Adipose tissue (tissue), 3 donors: ENCODE data around the gene RUNX1. TPM values are rescaled to one million over a fixed set of nuclear protein-coding genes. Genes with fewer than 3 reads are reported as not detected.

Source experiments
- H3K27ac ChIP-seq: one replicate; pipeline ENCODE4 v1.5.1; 2013; ENCODE audit warnings: low read depth, low read length
- WGBS, 3 donors: extraction: QIAGEN DNeasy Blood & Tissue Kit; methylation state at CpG; one replicate each; pipeline ENCODE4 v1.1.7; 2013; 5-methylcytosine and 5-hydroxymethylcytosine counted together
- polyA plus RNA-seq, 3 donors: library from polyadenylated mRNA; stranded (reverse); fragments of 200-250 nt; gene quantifications; one replicate each; pipeline ENCODE4 v1.2.3, GENCODE V29; 2013
- donor health status: healthy with polysubstance abuse.
- donor health status: Bipolar disorder and iron deficiency.
- donor health status: healthy.

The RUNX1 gene
- polyA plus RNA-seq, 3 donors = 1.2 to 38.1 (median 10.8) TPM

- H3K27ac ChIP-seq = no peak overlapping the region
- 67 to 83% (median 81%) methylated on average over 5 of the region's 5 CpGs for WGBS, 3 donors
Measured at GRCh38 chr21:34822168-34822567, 226.9 kb downstream of the RUNX1 start.

GRCh38 chr21:34821717-34822116 lies 227.4 kb downstream of the RUNX1 start:
- 86 to 91% (median 91%) methylated on average over 7 of the region's 7 CpGs for WGBS, 3 donors
- H3K27ac ChIP-seq = no peak overlapping the region

GRCh38 chr21:34820051-34820450 lies 229.1 kb downstream of the RUNX1 start:
- H3K27ac ChIP-seq = no peak overlapping the region
- 83 to 87% (median 83%) methylated on average over 9 of the region's 9 CpGs for WGBS, 3 donors

- no peak overlapping the region for H3K27ac ChIP-seq
- 63 to 85% (median 83%) methylated on average over 15 of the region's 15 CpGs for WGBS, 3 donors
Measured at GRCh38 chr21:34819357-34819999, 229.6 kb downstream of the RUNX1 start.

GRCh38 chr21:34818662-34819158 lies 230.4 kb downstream of the RUNX1 start:
- no peak overlapping the region for H3K27ac ChIP-seq
- WGBS, 3 donors = 54 to 64% (median 60%) methylated on average over 8 of the region's 8 CpGs

GRCh38 chr21:34817821-34818661 lies 231.1 kb downstream of the RUNX1 start:
- WGBS, 3 donors = 69 to 79% (median 75%) methylated on average over 16 of the region's 16 CpGs
- H3K27ac ChIP-seq = no peak overlapping the region

GRCh38 chr21:34815831-34816705 lies 233.0 kb downstream of the RUNX1 start:
- WGBS, 3 donors = 91 to 94% (median 93%) methylated on average over 9 of the region's 9 CpGs
- H3K27ac ChIP-seq = no peak overlapping the region

GRCh38 chr21:34814529-34814951 lies 234.6 kb downstream of the RUNX1 start:
- no peak overlapping the region for H3K27ac ChIP-seq
- WGBS, 3 donors = 78 to 81% (median 79%) methylated on average over 6 of the region's 6 CpGs

- WGBS, 3 donors = 83 to 88% (median 88%) methylated on average over 10 of the region's 10 CpGs
- H3K27ac ChIP-seq = no peak overlapping the region
Measured at GRCh38 chr21:34813266-34813894, 235.7 kb downstream of the RUNX1 start.

GRCh38 chr21:34812504-34813265 lies 236.4 kb downstream of the RUNX1 start:
- no peak overlapping the region for H3K27ac ChIP-seq
- 72 to 79% (median 75%) methylated on average over 7 of the region's 7 CpGs for WGBS, 3 donors

- H3K27ac ChIP-seq = no peak overlapping the region
- WGBS, 3 donors = 66 to 74% (median 69%) methylated on average over 4 of the region's 4 CpGs
Measured at GRCh38 chr21:34811368-34811767, 237.7 kb downstream of the RUNX1 start.

- H3K27ac ChIP-seq = no peak overlapping the region
- 84 to 85% (median 84%) methylated on average over 6 of the region's 6 CpGs for WGBS, 3 donors
Measured at GRCh38 chr21:34810786-34811185, 238.3 kb downstream of the RUNX1 start.

- 88 to 93% (median 89%) methylated on average over 6 of the region's 6 CpGs for WGBS, 3 donors
- H3K27ac ChIP-seq = no peak overlapping the region
Measured at GRCh38 chr21:34809822-34810221, 239.3 kb downstream of the RUNX1 start.

GRCh38 chr21:34808569-34809204 lies 240.4 kb downstream of the RUNX1 start:
- H3K27ac ChIP-seq = peak overlapping the region; percentile 40
- WGBS, 3 donors = 48 to 51% (median 50%) methylated on average over 7 of the region's 7 CpGs

- WGBS, 3 donors = 56 to 86% (median 60%) methylated on average over 15 of the region's 15 CpGs
Measured at GRCh38 chr21:34807881-34808568, 241.1 kb downstream of the RUNX1 start.

GRCh38 chr21:34807146-34807880 lies 241.8 kb downstream of the RUNX1 start:
- peak overlapping the region; percentile 19 for H3K27ac ChIP-seq
- 77 to 88% (median 84%) methylated on average over 7 of the region's 7 CpGs for WGBS, 3 donors

More at GRCh38 chr21:34807881-34808568, 241.1 kb downstream of the RUNX1 start:
- peak overlapping the region; percentile 40 for H3K27ac ChIP-seq
